Calu3 (cell line): ENCODE measurements around the gene RAP1GAP. TPM values are rescaled to one million over a fixed set of nuclear protein-coding genes. Genes with fewer than 3 reads are reported as not detected.
"Not testable (repeated sequence)": the region's sequence is repeated elsewhere in the genome, so short reads cannot be mapped to it uniquely, and the experiment has no call there.

Source experiments
- BruUV-seq: library from RNA; stranded (reverse); fragments of 400-500 nt; replicated peaks from 2 replicates; lab custom pipeline; 2021; lab: Mats Ljungman, UMichigan
- CTCF ChIA-PET: fragments of 300-600 bp; sonication (Branson Sonifier 250); formaldehyde crosslinking; loops from one replicate; lab custom pipeline; 2022; ENCODE audit warnings: antibody characterized with exemption; lab: Charles Lee
- DNase-seq: peaks from one replicate; pipeline ENCODE4 v3.0.0; 2022
- H3K27ac Mint-ChIP-seq: one replicate; pipeline ENCODE4 v1.8.0; 2022; ENCODE audit warnings: mixed read lengths; ENCODE audit not compliant: unreplicated experiment
- H3K27me3 Mint-ChIP-seq: one replicate; pipeline ENCODE4 v1.8.0; 2022; ENCODE audit warnings: mixed read lengths; ENCODE audit not compliant: unreplicated experiment
- H3K36me3 Mint-ChIP-seq: one replicate; pipeline ENCODE4 v1.8.0; 2022; ENCODE audit warnings: mild to moderate bottlenecking, moderate library complexity, mixed read lengths; ENCODE audit not compliant: insufficient read depth, unreplicated experiment
- H3K4me1 Mint-ChIP-seq: one replicate; pipeline ENCODE4 v1.8.0; 2022; ENCODE audit warnings: mild to moderate bottlenecking, low read depth, mixed read lengths; ENCODE audit not compliant: unreplicated experiment
- H3K4me3 Mint-ChIP-seq: one replicate; pipeline ENCODE4 v1.8.0; 2022; ENCODE audit warnings: mild to moderate bottlenecking, low read depth, moderate library complexity, mixed read lengths; ENCODE audit not compliant: unreplicated experiment
- H3K9me3 Mint-ChIP-seq: one replicate; pipeline ENCODE4 v1.8.0; 2022; ENCODE audit warnings: low read depth, mixed read lengths; ENCODE audit not compliant: unreplicated experiment
- intact Hi-C: fragments of 100-400 bp; cut with micrococcal nuclease; formaldehyde crosslinking; loops from one replicate; pipeline ENCODE4 v1.10.0; 2022; ENCODE audit not compliant: unreplicated experiment
- total RNA-seq: library from RNA; stranded (reverse); gene quantifications from 2 replicates; pipeline ENCODE4 v1.2.3, GENCODE V29; 2022
- TF ChIP-seq, protein P1 (sequence below): fragments of 200-600 bp; IDR thresholded peaks from one replicate; pipeline ENCODE4 v1.8.0; 2022; ENCODE audit warnings: antibody characterized with exemption; ENCODE audit not compliant: unreplicated experiment

Gene RAP1GAP
- total RNA-seq, 1 experiment from 2014 or later, result 23.8 TPM

DNA sequence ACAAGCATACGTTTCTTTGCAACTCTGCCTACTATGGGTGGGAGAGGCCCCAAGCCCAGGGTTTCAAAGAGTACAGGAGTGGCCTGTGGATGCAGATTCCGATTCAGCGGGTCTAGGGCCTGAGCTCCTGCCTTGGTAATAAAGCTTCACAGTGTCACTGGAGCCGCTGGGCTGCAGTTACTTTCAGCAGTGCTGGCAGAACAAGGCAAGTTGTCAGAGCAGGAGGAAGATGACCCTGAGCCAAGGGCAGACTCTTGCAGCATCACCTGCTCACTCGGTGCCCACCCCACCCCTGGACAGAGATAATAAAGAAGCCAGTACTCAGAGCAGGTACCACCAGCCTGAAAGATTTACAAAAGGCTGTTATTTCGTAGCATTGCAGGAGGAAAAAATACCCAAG lies 8.0 kb upstream of the RAP1GAP start:
- CTCF ChIA-PET, result interaction anchor here (0.6 kb wide), 1 partner anchor 538 kb away, joined by 3 read pairs; no protein-coding TSS in a partner anchor
- DNase-seq, result no peak
- H3K27me3 Mint-ChIP-seq, result no peaks in the 10 kb centered on the region
- BruUV-seq, result no TSS peak
- no peak overlapping the region for H3K27ac Mint-ChIP-seq
- H3K4me1 Mint-ChIP-seq, result no peaks in the 10 kb centered on the region
- peaks cover 9% of the 10 kb centered on the region for H3K36me3 Mint-ChIP-seq
- TF ChIP-seq, protein P1, sequence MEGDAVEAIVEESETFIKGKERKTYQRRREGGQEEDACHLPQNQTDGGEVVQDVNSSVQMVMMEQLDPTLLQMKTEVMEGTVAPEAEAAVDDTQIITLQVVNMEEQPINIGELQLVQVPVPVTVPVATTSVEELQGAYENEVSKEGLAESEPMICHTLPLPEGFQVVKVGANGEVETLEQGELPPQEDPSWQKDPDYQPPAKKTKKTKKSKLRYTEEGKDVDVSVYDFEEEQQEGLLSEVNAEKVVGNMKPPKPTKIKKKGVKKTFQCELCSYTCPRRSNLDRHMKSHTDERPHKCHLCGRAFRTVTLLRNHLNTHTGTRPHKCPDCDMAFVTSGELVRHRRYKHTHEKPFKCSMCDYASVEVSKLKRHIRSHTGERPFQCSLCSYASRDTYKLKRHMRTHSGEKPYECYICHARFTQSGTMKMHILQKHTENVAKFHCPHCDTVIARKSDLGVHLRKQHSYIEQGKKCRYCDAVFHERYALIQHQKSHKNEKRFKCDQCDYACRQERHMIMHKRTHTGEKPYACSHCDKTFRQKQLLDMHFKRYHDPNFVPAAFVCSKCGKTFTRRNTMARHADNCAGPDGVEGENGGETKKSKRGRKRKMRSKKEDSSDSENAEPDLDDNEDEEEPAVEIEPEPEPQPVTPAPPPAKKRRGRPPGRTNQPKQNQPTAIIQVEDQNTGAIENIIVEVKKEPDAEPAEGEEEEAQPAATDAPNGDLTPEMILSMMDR, result no peak
- intact Hi-C loops, result no loop called here
- H3K4me3 Mint-ChIP-seq, result no peak overlapping the region
- H3K9me3 Mint-ChIP-seq, result no peaks in the 10 kb centered on the region

DNA sequence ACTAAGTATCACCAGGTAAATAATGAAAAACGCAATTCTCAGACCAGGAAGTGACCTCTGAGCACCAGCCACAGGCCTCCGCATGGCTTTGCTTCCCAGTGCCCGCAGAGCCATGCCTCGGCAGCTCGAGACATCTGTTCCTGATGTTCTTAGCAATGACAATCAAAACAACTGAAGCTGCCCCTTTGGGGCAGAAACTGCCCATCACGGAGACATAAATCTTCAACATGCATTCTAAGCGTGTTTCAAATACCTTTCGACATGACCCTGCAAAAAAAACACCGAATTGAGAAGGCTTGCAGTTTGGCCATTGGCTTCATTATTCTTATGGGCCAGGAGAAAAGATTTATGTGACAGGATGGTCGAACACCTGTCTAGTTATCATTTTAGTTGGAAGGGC lies 5.8 kb upstream of the RAP1GAP start:
- intact Hi-C loops, result no loop called here
- no peaks in the 10 kb centered on the region for H3K9me3 Mint-ChIP-seq
- CTCF ChIA-PET, result no interaction called here
- BruUV-seq, result no TSS peak
- H3K4me3 Mint-ChIP-seq, result no peak overlapping the region
- no peaks in the 10 kb centered on the region for H3K27me3 Mint-ChIP-seq
- TF ChIP-seq, protein P1, result no peak
- no peak for DNase-seq
- no peaks in the 10 kb centered on the region for H3K4me1 Mint-ChIP-seq
- peaks cover 18% of the 10 kb centered on the region for H3K36me3 Mint-ChIP-seq
- H3K27ac Mint-ChIP-seq, result no peak overlapping the region

DNA sequence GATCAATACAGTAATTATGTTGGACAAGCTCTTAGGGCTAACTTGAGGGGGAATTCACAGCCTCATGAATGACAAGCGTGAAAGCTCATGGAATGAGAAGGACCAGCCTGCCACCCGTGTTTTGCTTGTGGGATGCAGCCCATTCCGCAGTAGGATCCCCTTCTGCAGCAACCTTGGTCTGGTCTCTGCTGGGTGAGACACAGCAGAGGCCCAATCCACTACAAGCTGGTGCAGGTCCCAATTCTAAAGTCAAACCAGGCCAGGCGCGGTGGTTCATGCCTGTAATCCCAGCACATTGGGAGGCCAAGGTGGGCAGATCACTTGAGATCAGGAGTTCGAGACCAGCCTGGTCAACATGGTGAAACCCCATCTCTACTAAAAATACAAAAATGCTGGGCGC lies 4.7 kb upstream of the RAP1GAP start:
- H3K27ac Mint-ChIP-seq, CTCF ChIA-PET, intact Hi-C loops: not testable (repeated sequence)

GRCh38 chr1:21673277-21673780 lies 4.2 kb upstream of the RAP1GAP start:
- Mint-ChIP-seq H3K36me3 (peaks cover 25% of the 10 kb centered on the region), H3K27ac (no peak overlapping the region), H3K9me3 (no peaks in the 10 kb centered on the region)

More for the DNA sequence above, 4.7 kb upstream of the RAP1GAP start:
- H3K4me3 Mint-ChIP-seq, H3K27me3 Mint-ChIP-seq, H3K9me3 Mint-ChIP-seq, H3K4me1 Mint-ChIP-seq, DNase-seq, BruUV-seq: not testable (repeated sequence)
- peaks cover 25% of the 10 kb centered on the region for H3K36me3 Mint-ChIP-seq

More at GRCh38 chr1:21673277-21673780, 4.2 kb upstream of the RAP1GAP start:
- no TSS peak for BruUV-seq
- intact Hi-C loops, result no loop called here
- H3K4me1 Mint-ChIP-seq, result no peaks in the 10 kb centered on the region
- CTCF ChIA-PET, result no interaction called here
- no peak for DNase-seq
- TF ChIP-seq, protein P1, result no peak
- no peaks in the 10 kb centered on the region for H3K27me3 Mint-ChIP-seq
- no peak overlapping the region for H3K4me3 Mint-ChIP-seq
